ENCODE results near the gene CLIP3.

The CLIP3 gene

GRCh38 chr19:35996777-35997176 lies 35.9 kb downstream of the CLIP3 start:
- H3K27ac ChIP-seq = peak overlapping the region; percentile 90
- 0 out of 2 replicates have a peak, but pooled peaks have one; percentile 6 for TF ChIP-seq CTCF (conservative IDR thresholded peaks at IDR 0.05)

GRCh38 chr19:35995048-35995993 lies 37.4 kb downstream of the CLIP3 start, which contains the start of gene SDHAF1:
TSS of gene SDHAF1 (plus strand) at chr19:35995188. CDS start at chr19:35995275, 87 bp downstream.
- peak within 1 kb of the TSS; percentile 90 for H3K27ac ChIP-seq
- TF ChIP-seq CTCF (conservative IDR thresholded peaks at IDR 0.05) = no peak

GRCh38 chr19:35993923-35994598 lies 38.6 kb downstream of the CLIP3 start:
- H3K27ac ChIP-seq = peak overlapping the region; percentile 90; the same call in 1 of the 2 replicates
- no peak for TF ChIP-seq CTCF (conservative IDR thresholded peaks at IDR 0.05)

GRCh38 chr19:35992907-35993765 lies 39.5 kb downstream of the CLIP3 start:
- H3K27ac ChIP-seq = no peak overlapping the region

GRCh38 chr19:35991731-35992450 lies 40.8 kb downstream of the CLIP3 start:
- no peak for TF ChIP-seq CTCF (conservative IDR thresholded peaks at IDR 0.05)

More at GRCh38 chr19:35992907-35993765, 39.5 kb downstream of the CLIP3 start:
- TF ChIP-seq CTCF (conservative IDR thresholded peaks at IDR 0.05) = no peak

GRCh38 chr19:35990771-35991730 lies 41.6 kb downstream of the CLIP3 start:
- no peak for TF ChIP-seq CTCF (conservative IDR thresholded peaks at IDR 0.05)
- no peak overlapping the region for H3K27ac ChIP-seq

More at GRCh38 chr19:35991731-35992450, 40.8 kb downstream of the CLIP3 start:
- no peak overlapping the region for H3K27ac ChIP-seq

Measured in VCaP (cell line).